ENCODE data around the gene CALU.

The CALU gene

GRCh38 chr7:128725531-128725930, 13.6 kb upstream of the CALU start:
- no peak for DNase-seq

DNA sequence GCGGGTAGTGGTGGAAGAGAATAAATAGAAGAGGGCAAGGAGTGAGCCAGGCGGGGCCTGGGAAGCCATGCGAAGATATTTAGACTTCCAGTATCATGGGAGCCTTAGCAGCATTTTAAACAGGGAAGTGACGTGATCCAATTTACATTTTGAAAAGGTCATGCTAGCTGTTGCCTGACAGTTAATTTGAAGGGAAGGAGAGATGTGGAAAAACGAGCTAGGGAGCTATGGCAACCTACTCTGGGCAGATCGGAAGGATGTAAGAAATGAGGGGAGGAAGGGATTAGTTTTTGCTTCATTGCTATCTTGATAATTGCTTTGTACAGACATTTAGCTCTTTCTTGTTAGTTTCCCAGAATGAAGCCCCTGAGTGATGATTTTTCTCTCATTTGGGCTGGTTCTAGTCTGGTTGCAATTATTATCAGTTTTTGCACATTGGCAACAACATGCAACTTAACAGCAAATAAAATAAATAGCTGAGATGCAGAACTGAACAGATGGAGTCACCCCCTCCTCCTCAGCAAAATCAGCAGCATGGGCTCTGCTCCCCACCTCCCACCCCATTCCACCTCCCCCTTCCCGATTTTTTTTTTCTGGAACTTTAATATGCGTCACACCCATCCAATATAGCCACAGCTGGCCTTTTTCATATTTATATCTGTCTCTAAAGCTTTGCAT, 13.0 kb upstream of the CALU start:
- DNase-seq: no peak

DNA sequence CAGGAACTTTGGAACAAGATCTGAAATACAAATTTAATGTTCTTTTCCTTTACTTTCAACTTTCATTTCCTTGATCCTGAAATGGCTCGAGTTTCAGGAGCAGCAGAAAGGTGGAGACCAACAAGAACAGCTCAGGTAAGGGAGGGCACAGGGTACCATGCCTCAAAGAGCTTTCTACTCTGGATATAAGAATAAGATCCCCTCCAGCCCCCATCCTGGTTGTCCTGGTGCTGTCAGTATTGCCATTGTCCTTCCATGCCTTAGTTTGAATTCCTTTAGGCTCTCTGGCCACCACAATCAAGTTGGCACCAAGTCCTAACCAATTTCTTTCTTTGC, 12.5 kb upstream of the CALU start:
- no peak for DNase-seq

- no peak for DNase-seq
Measured at GRCh38 chr7:128727239-128727638, 11.9 kb upstream of the CALU start.

- no peak for DNase-seq
Measured at GRCh38 chr7:128728598-128728997, 10.6 kb upstream of the CALU start.

GRCh38 chr7:128729494-128729893, 9.7 kb upstream of the CALU start:
- no peak for DNase-seq

GRCh38 chr7:128731184-128731583, 8.0 kb upstream of the CALU start:
- DNase-seq: no peak

GRCh38 chr7:128732521-128733277, 6.5 kb upstream of the CALU start:
- DNase-seq: no peak

GRCh38 chr7:128733278-128733645, 5.9 kb upstream of the CALU start:
- DNase-seq: no peak

DNA sequence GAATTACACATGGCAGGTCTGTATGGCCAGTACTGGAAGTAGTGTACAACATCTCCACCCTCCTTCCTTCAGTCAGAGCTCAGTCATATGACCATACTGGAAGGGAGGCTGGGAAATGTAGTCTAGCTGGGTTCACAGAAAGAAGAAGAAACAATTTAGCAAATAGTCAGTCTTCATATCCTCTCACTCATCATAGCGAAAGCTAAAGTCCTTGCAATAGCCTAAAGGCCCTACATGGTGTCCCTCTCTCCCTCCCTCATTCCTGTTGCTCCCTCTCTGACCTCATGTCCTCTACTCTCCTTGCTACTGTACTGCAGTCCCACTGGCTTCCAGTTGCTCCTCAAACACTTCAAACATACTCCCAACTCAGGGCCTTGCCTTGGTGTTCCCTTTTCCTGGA, 4.3 kb upstream of the CALU start:
- DNase-seq: no peak

- DNase-seq: no peak
Measured at GRCh38 chr7:128735436-128735835, 3.7 kb upstream of the CALU start.

GRCh38 chr7:128737441-128737840, 1.7 kb upstream of the CALU start:
- DNase-seq: no peak

DNA sequence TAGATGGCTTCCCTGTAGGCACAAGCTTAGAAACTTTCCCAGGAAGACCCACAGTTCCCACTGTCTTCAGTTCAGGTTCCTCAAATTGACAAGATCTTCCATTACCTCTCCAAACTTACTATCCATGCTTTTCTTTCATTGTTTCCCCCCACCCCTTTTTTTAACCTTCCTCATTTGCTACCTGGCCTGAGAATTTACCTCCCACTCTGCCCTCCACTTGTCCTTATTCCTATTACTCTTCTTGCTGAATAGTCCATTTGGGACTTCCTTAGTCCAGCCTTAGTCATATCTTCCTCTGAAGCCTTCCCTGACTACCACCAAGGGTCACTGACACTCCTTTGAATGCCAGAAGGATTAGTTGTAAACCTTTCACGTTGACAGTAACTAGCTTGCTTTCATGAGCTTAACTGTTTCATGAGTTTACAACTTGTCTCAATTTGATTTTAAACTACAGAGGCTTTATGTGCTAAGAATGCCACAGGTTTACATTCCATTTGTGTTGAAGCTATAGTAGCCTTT, 1.2 kb upstream of the CALU start:
- DNase-seq: no peak

- DNase-seq: peak; percentile 2
Measured at GRCh38 chr7:128738570-128739047, 550 bp upstream of the CALU start.

DNA sequence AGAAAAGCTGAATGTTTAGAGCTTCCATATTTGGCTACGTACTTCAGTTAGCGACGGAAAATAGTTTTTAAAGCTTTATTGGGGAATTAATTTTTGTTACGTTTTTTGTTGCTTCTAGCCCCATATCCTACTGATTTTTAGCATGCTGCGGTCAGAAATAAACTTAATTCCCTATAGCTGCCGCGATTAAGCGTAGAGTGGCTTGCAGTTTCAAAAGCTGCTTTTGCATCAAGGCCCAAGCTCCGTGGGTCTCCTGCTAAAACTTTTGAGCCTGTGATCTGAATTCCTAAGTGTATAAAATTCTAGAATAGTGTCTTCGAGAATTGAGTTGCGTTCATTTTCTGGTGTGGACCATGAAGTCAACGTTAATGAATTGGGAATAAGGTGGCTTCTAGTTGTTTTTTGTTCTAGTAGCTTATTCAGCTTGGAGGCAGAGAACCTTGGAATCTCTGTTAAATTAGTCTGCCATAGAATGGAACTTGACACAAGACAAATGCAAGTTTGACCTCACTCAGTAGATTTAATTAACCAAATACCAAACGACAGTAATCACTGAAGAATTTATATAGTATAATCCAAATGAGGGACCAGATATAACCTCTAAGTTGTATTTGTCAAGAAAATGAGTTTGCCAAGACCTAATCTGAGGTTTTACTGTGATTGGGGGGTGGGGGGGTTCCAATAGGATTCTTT, 977 bp downstream of the CALU start:
- DNase-seq: no peak

- no peak for DNase-seq
Measured at GRCh38 chr7:128740996-128741395, 1.8 kb downstream of the CALU start.

DNA sequence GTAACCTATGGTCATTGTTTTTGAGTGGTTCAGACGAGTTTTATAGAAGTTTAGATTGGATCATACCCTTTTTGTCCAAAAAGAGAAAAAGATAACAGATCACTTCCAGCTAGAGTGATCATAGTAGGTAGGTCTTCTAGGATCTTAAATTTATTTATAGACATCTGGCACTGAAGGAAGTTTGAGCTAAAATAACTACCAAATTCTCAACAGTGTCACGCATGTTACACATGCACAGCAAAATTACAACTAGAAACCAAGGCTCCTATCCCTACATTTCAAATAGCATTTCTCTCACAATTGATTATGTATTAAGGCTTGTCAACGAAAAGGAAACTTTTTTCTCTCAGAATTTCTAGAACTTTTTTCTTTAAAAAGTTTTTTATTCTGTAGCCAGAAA, 2.3 kb downstream of the CALU start:
- no peak for DNase-seq

DNA sequence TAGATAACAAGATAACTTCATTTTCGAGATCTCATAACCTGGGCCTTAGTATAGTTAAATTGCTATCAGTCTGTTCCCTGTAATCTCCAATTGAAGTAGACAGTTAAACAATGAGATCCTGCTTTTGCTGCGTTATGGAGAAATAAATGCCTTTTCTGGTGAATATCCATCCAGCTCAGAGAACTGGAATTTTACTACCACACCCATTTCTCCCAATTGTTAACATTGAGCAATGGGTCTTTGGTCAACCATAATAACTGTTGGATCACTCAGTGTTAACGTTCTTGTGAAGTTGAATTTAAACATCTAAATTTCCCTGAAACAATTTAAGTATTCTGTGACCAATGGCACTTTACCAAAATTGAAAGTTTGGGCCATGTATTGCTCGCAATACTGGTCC, 3.0 kb downstream of the CALU start:
- DNase-seq: no peak

DNA sequence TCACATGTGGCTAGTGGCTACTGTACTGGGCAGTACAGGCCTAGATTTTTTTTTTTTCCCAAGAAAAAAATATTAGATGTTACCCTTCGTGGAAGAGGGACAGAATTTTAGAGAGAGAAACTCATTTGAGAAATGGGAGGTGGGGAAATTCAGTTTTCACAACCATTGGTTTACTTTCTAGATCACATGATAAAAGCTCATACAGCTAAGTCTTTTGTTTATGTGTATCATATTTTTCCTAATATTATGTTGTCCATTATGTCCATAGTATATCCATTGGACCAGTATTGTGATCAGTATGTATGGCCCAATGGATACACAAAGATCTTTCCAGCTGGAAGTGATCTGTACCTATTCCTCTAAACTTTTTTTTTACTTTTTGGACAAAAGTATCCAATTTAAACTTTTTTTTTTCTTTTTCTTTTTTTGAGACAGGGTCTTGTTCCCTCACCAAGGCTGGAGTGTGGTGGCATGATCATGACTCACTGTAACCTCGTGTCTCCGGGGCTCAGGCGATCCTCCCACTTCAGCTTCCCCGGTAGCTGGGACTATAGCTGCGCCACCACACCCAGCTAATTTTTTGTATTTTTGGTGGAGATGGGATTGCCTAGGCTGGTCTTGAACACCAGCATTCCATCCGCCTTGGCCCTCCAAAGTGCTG, 4.1 kb downstream of the CALU start:
- DNase-seq: no peak

DNA sequence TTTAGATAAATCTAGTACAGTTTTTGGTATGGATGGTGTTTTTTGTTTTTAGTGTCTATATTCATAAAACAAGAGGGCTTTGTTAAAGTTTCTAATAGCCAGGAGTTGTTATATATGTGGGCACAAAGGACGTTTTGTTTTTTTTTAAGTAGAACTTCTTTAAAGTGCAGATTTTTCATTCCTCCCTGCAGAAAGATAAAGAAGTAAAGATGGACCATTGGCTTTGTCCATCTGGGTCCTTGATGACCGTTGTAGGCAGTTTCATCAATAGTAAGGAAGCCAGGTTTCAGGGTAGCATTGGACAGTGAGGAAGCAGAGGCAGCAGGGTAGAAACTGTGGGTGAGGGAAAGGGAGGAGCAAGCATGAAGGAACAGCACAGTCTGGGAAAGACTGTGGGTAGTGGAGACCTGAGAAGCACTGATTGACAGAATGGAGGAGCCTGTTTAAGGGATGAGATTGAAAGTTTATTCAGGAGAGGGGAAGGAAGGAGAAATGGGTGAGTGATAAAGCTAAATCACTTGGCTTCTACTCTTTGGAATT, 5.3 kb downstream of the CALU start:
- no peak for DNase-seq

GRCh38 chr7:128745706-128746105, 6.5 kb downstream of the CALU start:
- DNase-seq: no peak

- DNase-seq: no peak
Measured at GRCh38 chr7:128747327-128748079, 8.3 kb downstream of the CALU start.
